Gastroesophageal sphincter (tissue), 3 donors: ENCODE measurements around the gene DACH1.

Experiments
- CTCF ChIP-seq, 4 experiments: fragments of 200-600 bp in 2 of 4; fragments of 450-650 bp in 2 of 4; sonication (generic) in 1 of 4; IDR thresholded peaks; one replicate each; pipeline ENCODE4 v1.5.1; 2017 to 2019; ENCODE audit warnings: antibody characterized with exemption in 4 of 4, mild to moderate bottlenecking in 2 of 4, moderate library complexity in 2 of 4
- EP300 ChIP-seq: sonication (generic); formaldehyde crosslinking; IDR thresholded peaks from one replicate; pipeline ENCODE4 v1.6.1; 2017; ENCODE audit warnings: antibody characterized with exemption, mild to moderate bottlenecking
- POLR2AphosphoS5 ChIP-seq: sonication (generic); formaldehyde crosslinking; IDR thresholded peaks from one replicate; pipeline ENCODE4 v1.6.1; 2017; ENCODE audit warnings: antibody characterized with exemption

GRCh38 chr13:71602344-71602743, 264.7 kb downstream of the DACH1 start:
- TF ChIP-seq POLR2AphosphoS5 (no peak), CTCF (IDR thresholded peaks at IDR 0.05) (no peak), EP300 (no peak)
